ENCODE results near the gene PURA.

The PURA gene

DNA sequence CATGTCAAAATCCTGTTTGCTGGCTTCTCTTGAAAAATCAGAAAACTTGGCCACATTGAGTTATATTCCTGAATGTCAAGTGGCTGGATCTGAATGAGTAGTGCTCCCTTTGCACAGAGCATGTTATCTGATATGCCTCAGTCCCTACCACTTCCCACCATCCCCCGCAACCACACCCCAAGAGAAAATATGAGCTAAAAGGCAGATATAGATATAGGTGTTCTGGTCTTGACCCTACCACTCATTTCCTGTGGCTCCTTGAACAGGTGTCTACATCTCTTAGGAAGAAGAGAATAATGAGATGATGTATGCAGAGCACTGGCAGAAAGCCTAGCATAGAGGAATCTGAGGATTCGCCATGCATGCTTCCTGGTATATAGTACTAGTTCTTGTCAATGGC is 54.5 kb downstream of the PURA start:
- H3K4me3 Mint-ChIP-seq: no peak overlapping the region
- CTCF ChIA-PET: no interaction called here

DNA sequence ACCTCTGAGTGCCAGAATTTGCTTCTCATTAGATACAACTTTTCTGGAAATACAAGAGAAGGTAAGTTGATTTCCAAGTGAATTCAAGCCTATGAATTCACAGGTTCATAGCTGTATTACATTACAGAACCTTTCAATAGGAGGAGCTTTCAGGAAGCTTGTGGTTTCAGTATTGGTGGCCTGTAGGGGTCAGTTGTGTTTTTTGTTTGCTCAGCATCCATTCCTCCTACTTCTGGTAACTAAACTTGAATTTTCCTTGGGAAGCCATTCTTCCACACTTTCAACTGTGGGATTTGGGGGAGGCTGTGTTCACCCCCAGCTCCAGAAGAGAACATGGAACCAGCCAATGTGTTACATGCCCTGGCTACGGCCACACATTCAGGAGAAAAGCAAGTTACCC is 55.5 kb downstream of the PURA start:
- Mint-ChIP-seq H3K36me3 (no peaks in the 10 kb centered on the region), H3K27me3 (peaks cover 18% of the 10 kb centered on the region), H3K4me1 (peaks cover 3% of the 10 kb centered on the region), H3K9me3 (no peaks in the 10 kb centered on the region), H3K27ac (no peak overlapping the region), H3K4me3 (no peak overlapping the region)
- DNase-seq: no peak
- CTCF ChIA-PET: interaction anchor here (0.5 to 2.0 kb wide), 4 partner anchors 58 to 182 kb away, joined by 4 to 7 read pairs (median 4); no protein-coding TSS in a partner anchor

More for the DNA sequence above, 54.5 kb downstream of the PURA start:
- H3K27me3 Mint-ChIP-seq: peaks cover 14% of the 10 kb centered on the region
- H3K4me1 Mint-ChIP-seq: no peaks in the 10 kb centered on the region
- no peaks in the 10 kb centered on the region for H3K36me3 Mint-ChIP-seq
- DNase-seq: no peak
- no peaks in the 10 kb centered on the region for H3K9me3 Mint-ChIP-seq
- no peak overlapping the region for H3K27ac Mint-ChIP-seq

DNA sequence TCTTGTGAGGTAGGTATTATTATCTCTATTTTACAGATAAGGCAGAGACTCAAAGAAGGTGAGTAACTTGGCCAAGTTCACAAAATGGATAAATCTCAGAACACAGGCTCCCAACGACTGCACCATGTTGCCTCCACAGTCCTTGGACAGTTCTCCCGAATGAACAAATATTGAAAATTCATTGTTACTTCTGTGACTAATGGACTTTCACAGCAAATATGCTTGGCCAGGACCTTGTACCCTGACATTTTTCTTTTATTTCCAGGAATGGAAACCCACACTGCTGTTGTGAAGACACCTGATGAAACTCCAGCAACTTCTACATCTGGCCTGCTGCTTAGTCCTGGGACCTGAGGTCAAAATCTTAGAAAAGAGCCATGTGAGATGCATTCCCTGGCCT is 58.6 kb downstream of the PURA start:
- Mint-ChIP-seq H3K27me3 (peaks cover 36% of the 10 kb centered on the region), H3K4me1 (peaks cover 15% of the 10 kb centered on the region), H3K36me3 (peaks cover 2% of the 10 kb centered on the region), H3K9me3 (no peaks in the 10 kb centered on the region), H3K4me3 (no peak overlapping the region), H3K27ac (no peak overlapping the region)
- DNase-seq: no peak
- CTCF ChIA-PET: no interaction called here

DNA sequence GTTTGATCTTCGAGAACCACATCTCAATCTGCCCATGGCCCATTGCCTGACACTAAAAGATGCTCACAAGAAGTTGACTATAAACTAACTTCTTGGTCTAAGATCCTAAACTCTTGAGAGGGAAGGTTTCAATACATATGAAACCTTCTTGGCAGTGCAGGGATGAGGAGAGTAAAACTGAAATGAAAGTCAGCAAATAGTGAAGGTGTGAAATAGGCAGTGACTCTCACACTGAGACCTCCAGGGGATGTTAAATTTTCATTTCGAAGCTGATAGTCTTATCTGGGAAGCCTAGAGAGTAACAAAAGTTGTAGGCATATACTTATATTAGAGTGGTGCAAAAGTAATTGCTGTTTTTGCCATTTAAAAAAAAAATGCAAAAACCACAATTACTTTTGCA is 60.1 kb downstream of the PURA start:
- CTCF ChIA-PET: interaction anchor here (1.2 kb wide), 1 partner anchor 18 kb away, joined by 3 read pairs; no protein-coding TSS in a partner anchor
- Mint-ChIP-seq H3K27ac (no peak overlapping the region), H3K4me3 (peak overlapping the region; percentile 28), H3K36me3 (peaks cover 2% of the 10 kb centered on the region), H3K4me1 (peaks cover 15% of the 10 kb centered on the region), H3K9me3 (no peaks in the 10 kb centered on the region), H3K27me3 (peaks cover 36% of the 10 kb centered on the region)
- DNase-seq: no peak

DNA sequence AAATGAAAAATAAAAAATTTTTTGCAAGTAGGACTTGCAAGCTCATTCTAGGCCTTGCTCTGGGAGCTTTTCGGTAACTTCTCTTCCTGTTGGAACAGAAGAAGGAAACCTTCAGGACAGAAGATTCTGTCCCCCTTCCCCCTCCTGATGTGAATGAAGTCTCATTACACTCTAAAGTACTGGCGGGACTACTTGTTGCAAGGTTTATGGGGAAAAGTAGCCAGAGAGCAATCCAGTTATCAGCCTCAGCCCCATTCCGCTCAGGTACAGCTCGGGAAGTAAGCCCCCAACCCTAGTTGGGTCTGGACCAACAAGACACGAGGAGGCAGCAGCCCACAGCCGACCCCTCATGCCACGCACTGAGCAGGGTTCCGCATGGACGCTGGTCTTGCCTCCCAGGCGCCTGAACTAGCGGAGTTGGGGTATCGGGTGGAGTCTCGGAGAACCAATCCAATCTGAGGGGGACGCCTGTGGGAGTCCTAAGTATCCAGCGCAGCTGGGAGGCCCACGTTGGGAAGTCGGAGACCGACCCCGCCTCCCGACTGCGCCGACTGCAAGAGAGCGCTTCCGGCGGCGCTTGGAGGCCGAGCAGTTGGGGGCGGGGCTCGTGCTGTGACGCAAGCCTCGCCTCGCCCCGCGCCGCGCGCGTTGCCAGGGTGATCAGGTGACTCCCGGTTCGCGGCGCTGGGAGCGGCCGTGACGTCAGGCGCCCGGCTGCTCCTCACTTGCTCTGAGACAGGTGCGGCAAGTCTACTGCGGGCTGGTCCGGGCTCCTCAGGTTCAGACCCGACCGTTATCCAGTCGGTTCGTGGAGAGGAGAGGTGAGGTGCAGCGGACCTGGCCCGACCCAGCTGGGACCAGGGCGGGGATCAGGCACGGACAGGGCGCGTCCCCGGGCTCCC is 60.8 kb downstream of the PURA start, which contains the start of gene CYSTM1:
CYSTM1 (plus strand) TSS at position 724 of the 902 bp plus-strand sequence. CDS start 19,278 bp downstream, outside the sequence.
- peak; percentile 96 for DNase-seq
- Mint-ChIP-seq H3K27ac (peak within 1 kb of the TSS; percentile 87), H3K4me3 (peak within 1 kb of the TSS; percentile 92), H3K36me3 (peaks cover 2% of the 10 kb centered on the region), H3K9me3 (no peaks in the 10 kb centered on the region), H3K4me1 (peaks cover 15% of the 10 kb centered on the region), H3K27me3 (peaks cover 36% of the 10 kb centered on the region)
- CTCF ChIA-PET: interaction anchor here (1.2 kb wide), 1 partner anchor 19 kb away, joined by 3 read pairs; no protein-coding TSS in a partner anchor
